ENCODE data around the gene BATF2. TPM values are rescaled to one million over a fixed set of nuclear protein-coding genes. Genes with fewer than 3 reads are reported as not detected.

Gene BATF2
- total RNA-seq, 1 experiment from 2014 or later: 0.46 TPM

- ChIA-PET POLR2A (ENCODE audit: unreplicated experiment) (no interaction called here), CTCF (no interaction called here)
- intact Hi-C loops (cut with micrococcal nuclease; ENCODE audit: unreplicated experiment): loop anchor here (10.0 kb wide), 1 partner anchor 243 kb away; the partner anchor contains the start of gene SF1
Observed at GRCh38 chr11:65017937-65018336, 21.2 kb upstream of the BATF2 start.

GRCh38 chr11:65016705-65017104, 19.9 kb upstream of the BATF2 start:
- intact Hi-C loops (cut with micrococcal nuclease; ENCODE audit: unreplicated experiment): loop anchor here (10.0 kb wide), 1 partner anchor 242 kb away; the partner anchor contains the start of gene SF1
- no peak for TF ChIP-seq EZH2 (IDR thresholded peaks at IDR 0.05; ENCODE audit: low read depth)
- TF ChIP-seq, protein P1, sequence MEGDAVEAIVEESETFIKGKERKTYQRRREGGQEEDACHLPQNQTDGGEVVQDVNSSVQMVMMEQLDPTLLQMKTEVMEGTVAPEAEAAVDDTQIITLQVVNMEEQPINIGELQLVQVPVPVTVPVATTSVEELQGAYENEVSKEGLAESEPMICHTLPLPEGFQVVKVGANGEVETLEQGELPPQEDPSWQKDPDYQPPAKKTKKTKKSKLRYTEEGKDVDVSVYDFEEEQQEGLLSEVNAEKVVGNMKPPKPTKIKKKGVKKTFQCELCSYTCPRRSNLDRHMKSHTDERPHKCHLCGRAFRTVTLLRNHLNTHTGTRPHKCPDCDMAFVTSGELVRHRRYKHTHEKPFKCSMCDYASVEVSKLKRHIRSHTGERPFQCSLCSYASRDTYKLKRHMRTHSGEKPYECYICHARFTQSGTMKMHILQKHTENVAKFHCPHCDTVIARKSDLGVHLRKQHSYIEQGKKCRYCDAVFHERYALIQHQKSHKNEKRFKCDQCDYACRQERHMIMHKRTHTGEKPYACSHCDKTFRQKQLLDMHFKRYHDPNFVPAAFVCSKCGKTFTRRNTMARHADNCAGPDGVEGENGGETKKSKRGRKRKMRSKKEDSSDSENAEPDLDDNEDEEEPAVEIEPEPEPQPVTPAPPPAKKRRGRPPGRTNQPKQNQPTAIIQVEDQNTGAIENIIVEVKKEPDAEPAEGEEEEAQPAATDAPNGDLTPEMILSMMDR (conservative IDR thresholded peaks at IDR 0.05): no peak
- Histone ChIP-seq H3K36me3 (ENCODE audit: low read depth) (no peaks in the 10 kb centered on the region), H3K9me3 (ENCODE audit: insufficient read depth, low read depth) (no peaks in the 10 kb centered on the region), H2AFZ (no peak overlapping the region), H3K27ac (no peak overlapping the region), H4K20me1 (ENCODE audit: insufficient read depth) (no peaks in the 10 kb centered on the region), H3F3A (ENCODE audit: insufficient read depth, low read depth) (peaks cover 20% of the 10 kb centered on the region; the same call in 1 of the 2 replicates), H3K9me2 (ENCODE audit: insufficient read depth) (no peaks in the 10 kb centered on the region), H3K4me1 (replicated peaks; ENCODE audit: insufficient read depth) (peaks cover 14% of the 10 kb centered on the region), H3K27me3 (ENCODE audit: insufficient read depth, low read depth) (no peaks in the 10 kb centered on the region), H3K4me2 (no peak overlapping the region), H3K79me2 (ENCODE audit: low read depth) (peaks cover 15% of the 10 kb centered on the region), H3K4me3 (no peak overlapping the region)
- ChIA-PET POLR2A (ENCODE audit: unreplicated experiment) (interaction anchor here (0.6 kb wide), 1 partner anchor 148 kb away, joined by 4 read pairs; no protein-coding TSS in a partner anchor), CTCF (no interaction called here)
- DNase-seq: no peak
- BruUV-seq (replicated peaks): no TSS peak

More at GRCh38 chr11:65017937-65018336, 21.2 kb upstream of the BATF2 start:
- DNase-seq: no peak
- Histone ChIP-seq H4K20me1 (ENCODE audit: insufficient read depth) (no peaks in the 10 kb centered on the region), H3K36me3 (ENCODE audit: low read depth) (no peaks in the 10 kb centered on the region), H3K27me3 (ENCODE audit: insufficient read depth, low read depth) (no peaks in the 10 kb centered on the region), H3K79me2 (ENCODE audit: low read depth) (peaks cover 15% of the 10 kb centered on the region), H3K27ac (no peak overlapping the region), H2AFZ (no peak overlapping the region), H3K4me2 (no peak overlapping the region), H3K4me1 (replicated peaks; ENCODE audit: insufficient read depth) (peaks cover 13% of the 10 kb centered on the region), H3K9me3 (ENCODE audit: insufficient read depth, low read depth) (no peaks in the 10 kb centered on the region), H3F3A (ENCODE audit: insufficient read depth, low read depth) (peaks cover 15% of the 10 kb centered on the region; the same call in 1 of the 2 replicates), H3K9me2 (ENCODE audit: insufficient read depth) (no peaks in the 10 kb centered on the region), H3K4me3 (no peak overlapping the region)
- no TSS peak for BruUV-seq (replicated peaks)
- no peak for TF ChIP-seq EZH2 (IDR thresholded peaks at IDR 0.05; ENCODE audit: low read depth)
- TF ChIP-seq, protein P1 (conservative IDR thresholded peaks at IDR 0.05): no peak

- intact Hi-C loops (cut with micrococcal nuclease; ENCODE audit: unreplicated experiment): loop anchor here (1.0 to 10.0 kb wide), 4 partner anchors 97 to 240 kb away; partner anchors contain the start of genes ATG2A, CAPN1, SF1 and ZNHIT2
- no peaks in the 10 kb centered on the region for H3K9me3 ChIP-seq (ENCODE audit: insufficient read depth, low read depth)
- peaks cover 14% of the 10 kb centered on the region for H3K4me1 ChIP-seq (replicated peaks; ENCODE audit: insufficient read depth)
- H4K20me1 ChIP-seq (ENCODE audit: insufficient read depth): no peaks in the 10 kb centered on the region
- H2AFZ ChIP-seq: peak overlapping the region; percentile 96
- POLR2A ChIA-PET (ENCODE audit: unreplicated experiment): interaction anchor here (0.6 to 1.3 kb wide), 2 partner anchors 12 to 80 kb away, joined by 3 to 5 read pairs; partner anchors contain the start of gene SNX15
- TF ChIP-seq, protein P1 (conservative IDR thresholded peaks at IDR 0.05): no peak
- TF ChIP-seq EZH2 (IDR thresholded peaks at IDR 0.05; ENCODE audit: low read depth): no peak
- H3K79me2 ChIP-seq (ENCODE audit: low read depth): peaks cover 15% of the 10 kb centered on the region
- no peaks in the 10 kb centered on the region for H3K36me3 ChIP-seq (ENCODE audit: low read depth)
- peak overlapping the region; percentile 76 for H3K4me3 ChIP-seq
- H3K27ac ChIP-seq: peak overlapping the region; percentile 71
- CTCF ChIA-PET: interaction anchor here (0.5 to 1.2 kb wide), 5 partner anchors 12 to 1080 kb away, joined by 3 read pairs; no protein-coding TSS in a partner anchor
- peaks cover 25% of the 10 kb centered on the region for H3F3A ChIP-seq (ENCODE audit: insufficient read depth, low read depth)
- no peak for DNase-seq
- BruUV-seq (replicated peaks): TSS peak; percentile 48
- no peaks in the 10 kb centered on the region for H3K27me3 ChIP-seq (ENCODE audit: insufficient read depth, low read depth)
- H3K4me2 ChIP-seq: peak overlapping the region; percentile 93
- H3K9me2 ChIP-seq (ENCODE audit: insufficient read depth): no peaks in the 10 kb centered on the region
Observed at GRCh38 chr11:65014726-65015227, 18.0 kb upstream of the BATF2 start.

Measured in PC-9 (cell line).